HEK293 (cell line): Measurements from ENCODE around the gene S100P.

Experiments used
- EGR2 ChIP-seq: fragments of 450-650 bp; formaldehyde crosslinking; IDR thresholded peaks from 2 replicates; pipeline ENCODE4 v1.5.1; 2016; ENCODE audit warnings: low read depth, missing biosample characterization, missing genetic modification characterization
- SALL2 ChIP-seq: fragments of 450-650 bp; formaldehyde crosslinking; IDR thresholded peaks from 2 replicates; pipeline ENCODE4 v1.5.0; 2017; ENCODE audit warnings: missing biosample characterization, mild to moderate bottlenecking, missing genetic modification characterization, borderline replicate concordance
- ZNF292 ChIP-seq: fragments of 450-650 bp; formaldehyde crosslinking; IDR thresholded peaks from 2 replicates; pipeline ENCODE4 v1.5.1; 2016; ENCODE audit warnings: low read depth, missing biosample characterization, missing genetic modification characterization, borderline replicate concordance
- ZNF423 ChIP-seq: fragments of 450-650 bp; formaldehyde crosslinking; IDR thresholded peaks from 2 replicates; pipeline ENCODE4 v1.5.1; 2016; ENCODE audit warnings: missing biosample characterization, missing genetic modification characterization
- ZNF548 ChIP-seq: fragments of 450-650 bp; formaldehyde crosslinking; IDR thresholded peaks from 2 replicates; pipeline ENCODE4 v1.5.1; 2016; ENCODE audit warnings: missing biosample characterization, missing genetic modification characterization
- ZNF654 ChIP-seq: fragments of 450-650 bp; formaldehyde crosslinking; IDR thresholded peaks from 2 replicates; pipeline ENCODE4 v1.5.1; 2016; ENCODE audit warnings: low read depth, missing biosample characterization, missing genetic modification characterization
- TF ChIP-seq, protein P1 (sequence below): fragments of 450-650 bp; formaldehyde crosslinking; IDR thresholded peaks from 2 replicates; pipeline ENCODE4 v1.5.1; 2016; ENCODE audit warnings: missing biosample characterization, missing genetic modification characterization
- TF ChIP-seq, protein P2 (sequence below): fragments of 450-650 bp; formaldehyde crosslinking; IDR thresholded peaks from 2 replicates; pipeline ENCODE4 v1.5.1; 2016; ENCODE audit warnings: missing biosample characterization, missing genetic modification characterization
- TF ChIP-seq, protein P3 (sequence below): fragments of 450-650 bp; formaldehyde crosslinking; IDR thresholded peaks from 2 replicates; pipeline ENCODE4 v1.5.1; 2016; ENCODE audit warnings: missing biosample characterization, missing genetic modification characterization
- TF ChIP-seq, protein P4 (sequence below): fragments of 450-650 bp; formaldehyde crosslinking; conservative IDR thresholded peaks from 2 replicates; pipeline ENCODE4 v1.5.1; 2016; ENCODE audit warnings: low read depth, missing biosample characterization, missing genetic modification characterization

DNA sequence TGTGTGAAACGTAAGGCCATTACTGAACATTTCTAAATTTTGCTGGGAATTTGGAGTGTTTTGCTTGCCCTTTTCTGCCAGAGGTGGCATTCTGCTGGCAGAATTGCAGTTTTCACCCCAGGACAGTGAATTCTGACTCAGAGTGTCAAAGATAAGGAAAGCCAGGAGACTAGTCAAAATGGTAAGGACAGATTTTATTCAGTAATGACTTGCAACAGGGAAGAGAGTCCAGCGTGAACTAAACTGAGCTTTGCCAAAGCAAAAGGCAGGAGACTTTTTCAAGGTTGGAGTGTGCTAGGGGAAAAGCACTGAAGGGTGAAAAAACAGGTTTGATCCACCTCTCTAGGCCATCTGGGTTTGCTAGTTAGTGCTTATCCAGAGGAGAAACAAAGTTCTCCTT, 33.8 kb upstream of the S100P start:
- TF ChIP-seq, protein P1, sequence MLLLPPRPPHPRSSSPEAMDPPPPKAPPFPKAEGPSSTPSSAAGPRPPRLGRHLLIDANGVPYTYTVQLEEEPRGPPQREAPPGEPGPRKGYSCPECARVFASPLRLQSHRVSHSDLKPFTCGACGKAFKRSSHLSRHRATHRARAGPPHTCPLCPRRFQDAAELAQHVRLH: no peak
- TF ChIP-seq, protein P2, sequence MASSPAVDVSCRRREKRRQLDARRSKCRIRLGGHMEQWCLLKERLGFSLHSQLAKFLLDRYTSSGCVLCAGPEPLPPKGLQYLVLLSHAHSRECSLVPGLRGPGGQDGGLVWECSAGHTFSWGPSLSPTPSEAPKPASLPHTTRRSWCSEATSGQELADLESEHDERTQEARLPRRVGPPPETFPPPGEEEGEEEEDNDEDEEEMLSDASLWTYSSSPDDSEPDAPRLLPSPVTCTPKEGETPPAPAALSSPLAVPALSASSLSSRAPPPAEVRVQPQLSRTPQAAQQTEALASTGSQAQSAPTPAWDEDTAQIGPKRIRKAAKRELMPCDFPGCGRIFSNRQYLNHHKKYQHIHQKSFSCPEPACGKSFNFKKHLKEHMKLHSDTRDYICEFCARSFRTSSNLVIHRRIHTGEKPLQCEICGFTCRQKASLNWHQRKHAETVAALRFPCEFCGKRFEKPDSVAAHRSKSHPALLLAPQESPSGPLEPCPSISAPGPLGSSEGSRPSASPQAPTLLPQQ (tag by site-specific recombination): no peak
- TF ChIP-seq, protein P3, sequence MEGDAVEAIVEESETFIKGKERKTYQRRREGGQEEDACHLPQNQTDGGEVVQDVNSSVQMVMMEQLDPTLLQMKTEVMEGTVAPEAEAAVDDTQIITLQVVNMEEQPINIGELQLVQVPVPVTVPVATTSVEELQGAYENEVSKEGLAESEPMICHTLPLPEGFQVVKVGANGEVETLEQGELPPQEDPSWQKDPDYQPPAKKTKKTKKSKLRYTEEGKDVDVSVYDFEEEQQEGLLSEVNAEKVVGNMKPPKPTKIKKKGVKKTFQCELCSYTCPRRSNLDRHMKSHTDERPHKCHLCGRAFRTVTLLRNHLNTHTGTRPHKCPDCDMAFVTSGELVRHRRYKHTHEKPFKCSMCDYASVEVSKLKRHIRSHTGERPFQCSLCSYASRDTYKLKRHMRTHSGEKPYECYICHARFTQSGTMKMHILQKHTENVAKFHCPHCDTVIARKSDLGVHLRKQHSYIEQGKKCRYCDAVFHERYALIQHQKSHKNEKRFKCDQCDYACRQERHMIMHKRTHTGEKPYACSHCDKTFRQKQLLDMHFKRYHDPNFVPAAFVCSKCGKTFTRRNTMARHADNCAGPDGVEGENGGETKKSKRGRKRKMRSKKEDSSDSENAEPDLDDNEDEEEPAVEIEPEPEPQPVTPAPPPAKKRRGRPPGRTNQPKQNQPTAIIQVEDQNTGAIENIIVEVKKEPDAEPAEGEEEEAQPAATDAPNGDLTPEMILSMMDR (tag by site-specific recombination): no peak
- TF ChIP-seq, protein P4, sequence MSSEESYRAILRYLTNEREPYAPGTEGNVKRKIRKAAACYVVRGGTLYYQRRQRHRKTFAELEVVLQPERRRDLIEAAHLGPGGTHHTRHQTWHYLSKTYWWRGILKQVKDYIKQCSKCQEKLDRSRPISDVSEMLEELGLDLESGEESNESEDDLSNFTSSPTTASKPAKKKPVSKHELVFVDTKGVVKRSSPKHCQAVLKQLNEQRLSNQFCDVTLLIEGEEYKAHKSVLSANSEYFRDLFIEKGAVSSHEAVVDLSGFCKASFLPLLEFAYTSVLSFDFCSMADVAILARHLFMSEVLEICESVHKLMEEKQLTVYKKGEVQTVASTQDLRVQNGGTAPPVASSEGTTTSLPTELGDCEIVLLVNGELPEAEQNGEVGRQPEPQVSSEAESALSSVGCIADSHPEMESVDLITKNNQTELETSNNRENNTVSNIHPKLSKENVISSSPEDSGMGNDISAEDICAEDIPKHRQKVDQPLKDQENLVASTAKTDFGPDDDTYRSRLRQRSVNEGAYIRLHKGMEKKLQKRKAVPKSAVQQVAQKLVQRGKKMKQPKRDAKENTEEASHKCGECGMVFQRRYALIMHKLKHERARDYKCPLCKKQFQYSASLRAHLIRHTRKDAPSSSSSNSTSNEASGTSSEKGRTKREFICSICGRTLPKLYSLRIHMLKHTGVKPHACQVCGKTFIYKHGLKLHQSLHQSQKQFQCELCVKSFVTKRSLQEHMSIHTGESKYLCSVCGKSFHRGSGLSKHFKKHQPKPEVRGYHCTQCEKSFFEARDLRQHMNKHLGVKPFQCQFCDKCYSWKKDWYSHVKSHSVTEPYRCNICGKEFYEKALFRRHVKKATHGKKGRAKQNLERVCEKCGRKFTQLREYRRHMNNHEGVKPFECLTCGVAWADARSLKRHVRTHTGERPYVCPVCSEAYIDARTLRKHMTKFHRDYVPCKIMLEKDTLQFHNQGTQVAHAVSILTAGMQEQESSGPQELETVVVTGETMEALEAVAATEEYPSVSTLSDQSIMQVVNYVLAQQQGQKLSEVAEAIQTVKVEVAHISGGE (tag by site-specific recombination): no peak
- TF ChIP-seq EGR2 (no peak), SALL2 (tag by site-specific recombination) (no peak), ZNF292 (tag by site-specific recombination) (no peak), ZNF654 (tag by site-specific recombination) (no peak), ZNF548 (no peak), ZNF423 (tag by site-specific recombination) (no peak)
